HEK293 (cell line): ENCODE results near the gene ZNF428.

ENCODE experiments used
- PATZ1 ChIP-seq: fragments of 450-650 bp; formaldehyde crosslinking; IDR thresholded peaks from 2 replicates; pipeline ENCODE4 v1.5.1; 2016; ENCODE audit warnings: missing biosample characterization, missing genetic modification characterization
- PRDM2 ChIP-seq: fragments of 450-650 bp; formaldehyde crosslinking; IDR thresholded peaks from 2 replicates; pipeline ENCODE4 v1.5.1; 2016; ENCODE audit warnings: missing biosample characterization, missing genetic modification characterization, borderline replicate concordance
- REST ChIP-seq: fragments of 450-650 bp; formaldehyde crosslinking; IDR thresholded peaks from 2 replicates; pipeline ENCODE4 v1.5.1; 2016; ENCODE audit warnings: missing biosample characterization, missing genetic modification characterization
- SETDB1 ChIP-seq: IDR thresholded peaks from one replicate; pipeline ENCODE4 v1.6.1; 2017; ENCODE audit warnings: mild to moderate bottlenecking, low read length, moderate library complexity, mixed read lengths; ENCODE audit not compliant: insufficient read length
- SP3 ChIP-seq: fragments of 450-650 bp; formaldehyde crosslinking; IDR thresholded peaks from 2 replicates; pipeline ENCODE4 v1.5.1; 2016; ENCODE audit warnings: missing biosample characterization, missing genetic modification characterization
- ZNF175 ChIP-seq: fragments of 450-650 bp; formaldehyde crosslinking; IDR thresholded peaks from 2 replicates; pipeline ENCODE4 v1.5.1; 2016; ENCODE audit warnings: missing biosample characterization, missing genetic modification characterization
- ZNF24 ChIP-seq: fragments of 450-650 bp; formaldehyde crosslinking; IDR thresholded peaks from 2 replicates; pipeline ENCODE4 v1.5.1; 2016; ENCODE audit warnings: missing biosample characterization, missing genetic modification characterization
- ZNF311 ChIP-seq: fragments of 450-650 bp; formaldehyde crosslinking; IDR thresholded peaks from 2 replicates; pipeline ENCODE4 v1.5.1; 2017; ENCODE audit warnings: missing biosample characterization, missing genetic modification characterization, borderline replicate concordance
- ZNF354C ChIP-seq: fragments of 450-650 bp; formaldehyde crosslinking; IDR thresholded peaks from 2 replicates; pipeline ENCODE4 v1.5.1; 2016; ENCODE audit warnings: missing biosample characterization, missing genetic modification characterization, low read depth, borderline replicate concordance
- ZNF48 ChIP-seq: fragments of 450-650 bp; formaldehyde crosslinking; IDR thresholded peaks from 2 replicates; pipeline ENCODE4 v1.5.1; 2016; ENCODE audit warnings: missing biosample characterization, missing genetic modification characterization
- ZNF561 ChIP-seq: fragments of 450-650 bp; IDR thresholded peaks from 2 replicates; pipeline ENCODE4 v1.5.1; 2018; ENCODE audit warnings: missing biosample characterization, missing genetic modification characterization, borderline replicate concordance
- ZNF600 ChIP-seq: fragments of 450-650 bp; formaldehyde crosslinking; IDR thresholded peaks from 2 replicates; pipeline ENCODE4 v1.5.1; 2016; ENCODE audit warnings: missing biosample characterization, missing genetic modification characterization
- ZNF610 ChIP-seq: fragments of 450-650 bp; formaldehyde crosslinking; IDR thresholded peaks from 2 replicates; pipeline ENCODE4 v1.5.1; 2016; ENCODE audit warnings: missing biosample characterization, missing genetic modification characterization, borderline replicate concordance
- ZNF621 ChIP-seq: fragments of 450-650 bp; formaldehyde crosslinking; IDR thresholded peaks from 2 replicates; pipeline ENCODE4 v1.5.1; 2017; ENCODE audit warnings: missing biosample characterization, missing genetic modification characterization
- ZNF670 ChIP-seq: fragments of 450-650 bp; formaldehyde crosslinking; IDR thresholded peaks from 2 replicates; pipeline ENCODE4 v1.5.1; 2016; ENCODE audit warnings: missing biosample characterization, missing genetic modification characterization, low read depth
- ZNF768 ChIP-seq: fragments of 450-650 bp; formaldehyde crosslinking; IDR thresholded peaks from 2 replicates; pipeline ENCODE4 v1.5.1; 2018; ENCODE audit warnings: missing biosample characterization, mild to moderate bottlenecking, missing genetic modification characterization
- TF ChIP-seq, protein P1 (sequence below): fragments of 450-650 bp; formaldehyde crosslinking; IDR thresholded peaks from 2 replicates; pipeline ENCODE4 v1.5.1; 2017; ENCODE audit warnings: missing biosample characterization, missing genetic modification characterization
- TF ChIP-seq, protein P2 (sequence below): fragments of 450-650 bp; formaldehyde crosslinking; IDR thresholded peaks from 2 replicates; pipeline ENCODE4 v1.5.1; 2016; ENCODE audit warnings: missing biosample characterization, missing genetic modification characterization
- TF ChIP-seq, protein P3 (sequence below): fragments of 450-650 bp; formaldehyde crosslinking; IDR thresholded peaks from 2 replicates; pipeline ENCODE4 v1.5.1; 2016; ENCODE audit warnings: missing biosample characterization, missing genetic modification characterization
- TF ChIP-seq, protein P4 (sequence below): fragments of 450-650 bp; formaldehyde crosslinking; IDR thresholded peaks from 2 replicates; pipeline ENCODE4 v1.5.1; 2017; ENCODE audit warnings: missing biosample characterization, missing genetic modification characterization

Gene ZNF428

GRCh38 chr19:43595999-43596841, 23.2 kb downstream of the ZNF428 start, which contains the start of the genes IRGQ and ZNF576 (continued):
- no peak for TF ChIP-seq PRDM2 (tag by site-specific recombination)
- TF ChIP-seq ZNF610 (tag by site-specific recombination) = peak; percentile 83
- peak; percentile 98 for TF ChIP-seq ZNF561 (tag by site-specific recombination)
- TF ChIP-seq SP3 (tag by site-specific recombination) = peak; percentile 95
- no peak for TF ChIP-seq ZNF48 (tag by site-specific recombination)
- no peak for TF ChIP-seq ZNF175
- no peak for TF ChIP-seq ZNF354C (tag by site-specific recombination)
- no peak for TF ChIP-seq SETDB1
- TF ChIP-seq ZNF600 = no peak
- peak; percentile 62 for TF ChIP-seq REST (tag by site-specific recombination)
- TF ChIP-seq ZNF24 (tag by site-specific recombination) = peak; percentile 98
- TF ChIP-seq, protein P1, sequence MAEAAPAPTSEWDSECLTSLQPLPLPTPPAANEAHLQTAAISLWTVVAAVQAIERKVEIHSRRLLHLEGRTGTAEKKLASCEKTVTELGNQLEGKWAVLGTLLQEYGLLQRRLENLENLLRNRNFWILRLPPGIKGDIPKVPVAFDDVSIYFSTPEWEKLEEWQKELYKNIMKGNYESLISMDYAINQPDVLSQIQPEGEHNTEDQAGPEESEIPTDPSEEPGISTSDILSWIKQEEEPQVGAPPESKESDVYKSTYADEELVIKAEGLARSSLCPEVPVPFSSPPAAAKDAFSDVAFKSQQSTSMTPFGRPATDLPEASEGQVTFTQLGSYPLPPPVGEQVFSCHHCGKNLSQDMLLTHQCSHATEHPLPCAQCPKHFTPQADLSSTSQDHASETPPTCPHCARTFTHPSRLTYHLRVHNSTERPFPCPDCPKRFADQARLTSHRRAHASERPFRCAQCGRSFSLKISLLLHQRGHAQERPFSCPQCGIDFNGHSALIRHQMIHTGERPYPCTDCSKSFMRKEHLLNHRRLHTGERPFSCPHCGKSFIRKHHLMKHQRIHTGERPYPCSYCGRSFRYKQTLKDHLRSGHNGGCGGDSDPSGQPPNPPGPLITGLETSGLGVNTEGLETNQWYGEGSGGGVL = no peak
- no peak for TF ChIP-seq ZNF670 (tag by site-specific recombination)
- TF ChIP-seq, protein P2, sequence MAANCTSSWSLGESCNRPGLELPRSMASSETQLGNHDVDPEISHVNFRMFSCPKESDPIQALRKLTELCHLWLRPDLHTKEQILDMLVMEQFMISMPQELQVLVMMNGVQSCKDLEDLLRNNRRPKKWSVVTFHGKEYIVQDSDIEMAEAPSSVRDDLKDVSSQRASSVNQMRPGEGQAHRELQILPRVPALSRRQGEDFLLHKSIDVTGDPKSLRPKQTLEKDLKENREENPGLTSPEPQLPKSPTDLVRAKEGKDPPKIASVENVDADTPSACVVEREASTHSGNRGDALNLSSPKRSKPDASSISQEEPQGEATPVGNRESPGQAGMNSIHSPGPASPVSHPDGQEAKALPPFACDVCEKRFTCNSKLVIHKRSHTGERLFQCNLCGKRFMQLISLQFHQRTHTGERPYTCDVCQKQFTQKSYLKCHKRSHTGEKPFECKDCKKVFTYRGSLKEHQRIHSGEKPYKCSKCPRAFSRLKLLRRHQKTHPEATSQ = no peak
- TF ChIP-seq PATZ1 (tag by site-specific recombination) = peak; percentile 87
- TF ChIP-seq, protein P3, sequence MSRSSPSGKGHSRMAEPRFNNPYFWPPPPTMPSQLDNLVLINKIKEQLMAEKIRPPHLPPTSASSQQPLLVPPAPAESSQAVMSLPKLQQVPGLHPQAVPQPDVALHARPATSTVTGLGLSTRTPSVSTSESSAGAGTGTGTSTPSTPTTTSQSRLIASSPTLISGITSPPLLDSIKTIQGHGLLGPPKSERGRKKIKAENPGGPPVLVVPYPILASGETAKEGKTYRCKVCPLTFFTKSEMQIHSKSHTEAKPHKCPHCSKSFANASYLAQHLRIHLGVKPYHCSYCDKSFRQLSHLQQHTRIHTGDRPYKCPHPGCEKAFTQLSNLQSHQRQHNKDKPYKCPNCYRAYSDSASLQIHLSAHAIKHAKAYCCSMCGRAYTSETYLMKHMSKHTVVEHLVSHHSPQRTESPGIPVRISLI (tag by site-specific recombination) = no peak
- peak; percentile 21; the same call in 1 of the 2 replicates for TF ChIP-seq ZNF768 (tag by site-specific recombination)
- TF ChIP-seq ZNF621 (tag by site-specific recombination) = no peak
- TF ChIP-seq, protein P4, sequence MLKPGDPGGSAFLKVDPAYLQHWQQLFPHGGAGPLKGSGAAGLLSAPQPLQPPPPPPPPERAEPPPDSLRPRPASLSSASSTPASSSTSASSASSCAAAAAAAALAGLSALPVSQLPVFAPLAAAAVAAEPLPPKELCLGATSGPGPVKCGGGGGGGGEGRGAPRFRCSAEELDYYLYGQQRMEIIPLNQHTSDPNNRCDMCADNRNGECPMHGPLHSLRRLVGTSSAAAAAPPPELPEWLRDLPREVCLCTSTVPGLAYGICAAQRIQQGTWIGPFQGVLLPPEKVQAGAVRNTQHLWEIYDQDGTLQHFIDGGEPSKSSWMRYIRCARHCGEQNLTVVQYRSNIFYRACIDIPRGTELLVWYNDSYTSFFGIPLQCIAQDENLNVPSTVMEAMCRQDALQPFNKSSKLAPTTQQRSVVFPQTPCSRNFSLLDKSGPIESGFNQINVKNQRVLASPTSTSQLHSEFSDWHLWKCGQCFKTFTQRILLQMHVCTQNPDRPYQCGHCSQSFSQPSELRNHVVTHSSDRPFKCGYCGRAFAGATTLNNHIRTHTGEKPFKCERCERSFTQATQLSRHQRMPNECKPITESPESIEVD (tag by site-specific recombination) = no peak; the same call in 1 of the 2 replicates
- TF ChIP-seq ZNF311 = no peak
